H1 (cell line): ENCODE measurements around the gene HMG20A. TPM values are rescaled to one million over a fixed set of nuclear protein-coding genes. Genes with fewer than 3 reads are reported as not detected.

Experiments
- CTCF ChIA-PET: fragments of 300-600 bp; sonication (Branson Sonifier 250); formaldehyde crosslinking; loops from one replicate; lab custom pipeline; 2021; ENCODE audit not compliant: partially characterized antibody; lab: Charles Lee
- POLR2A ChIA-PET: fragments of 300-600 bp; sonication (Branson Sonifier 250); formaldehyde crosslinking; loops from one replicate; lab custom pipeline; 2021; ENCODE audit warnings: inconsistent platforms; ENCODE audit not compliant: partially characterized antibody; lab: Charles Lee
- DNase-seq, 2 experiments: peaks; one replicate each; pipeline versions ENCODE4 v3.0.0 to v3.0.0-alpha.2; 2010 to 2022; ENCODE audit warnings: low spot score in 2 of 2, low read depth in 1 of 2, mixed read lengths in 1 of 2
- FAIRE-seq: peaks from 2 replicates; lab custom pipeline; 2011; peaks lifted over from hg19 to GRCh38; lab: Jason Lieb, UNC
- H2AFZ ChIP-seq: 2 replicates; pipeline ENCODE4 v1.8.1; 2012; ENCODE audit warnings: low read length, inconsistent platforms
- H2AK5ac ChIP-seq: 2 replicates; pipeline ENCODE4 v1.6.1; 2013; ENCODE audit warnings: low read depth, low read length
- H2BK120ac ChIP-seq: replicated peaks from 2 replicates; pipeline ENCODE3; 2013; ENCODE audit warnings: low read depth, low read length, inconsistent platforms
- H2BK12ac ChIP-seq: 2 replicates; pipeline ENCODE4 v1.6.1; 2013; ENCODE audit warnings: low read depth, low read length
- H2BK15ac ChIP-seq: 2 replicates; pipeline ENCODE4 v1.6.1; 2013; ENCODE audit warnings: low read length
- H2BK20ac ChIP-seq: 2 replicates; pipeline ENCODE4 v1.6.1; 2013; ENCODE audit warnings: low read length
- H2BK5ac ChIP-seq: 2 replicates; pipeline ENCODE4 v1.6.1; 2013; ENCODE audit warnings: low read depth, low read length
- H3K14ac ChIP-seq: 2 replicates; pipeline ENCODE4 v1.6.1; 2013; ENCODE audit warnings: inconsistent platforms; ENCODE audit not compliant: insufficient read length
- H3K18ac ChIP-seq: 2 replicates; pipeline ENCODE4 v1.6.1; 2013; ENCODE audit warnings: low read length; ENCODE audit errors: extremely low read depth
- H3K23ac ChIP-seq: 2 replicates; pipeline ENCODE4 v1.6.1; 2013; ENCODE audit warnings: inconsistent platforms; ENCODE audit not compliant: insufficient read length
- H3K23me2 ChIP-seq: 2 replicates; pipeline ENCODE4 v1.6.1; 2013; ENCODE audit warnings: low read depth, low read length
- H3K27ac ChIP-seq: 2 replicates; pipeline ENCODE4 v1.6.1; 2011; ENCODE audit warnings: low read depth, low read length, inconsistent platforms
- H3K27me3 ChIP-seq, 4 experiments: replicated peaks in 1 of 4; 1 replicate in 1 of 4; 2 replicates in 3 of 4; pipeline versions ENCODE4 v1.6.1 to v1.8.1; 2011 to 2013; ENCODE audit warnings: low read length in 3 of 4, mild to moderate bottlenecking in 3 of 4, inconsistent platforms in 2 of 4, mixed read lengths in 2 of 4, moderate library complexity in 1 of 4; ENCODE audit not compliant: control insufficient read depth in 3 of 4, insufficient read depth in 3 of 4; ENCODE audit errors: extremely low read depth in 1 of 4
- H3K36me3 ChIP-seq, 4 experiments: 2 replicates each; pipeline versions ENCODE4 v1.6.1 to v1.8.1; 2011 to 2013; ENCODE audit warnings: mild to moderate bottlenecking in 4 of 4, low read length in 3 of 4, moderate library complexity in 2 of 4, control low read depth in 1 of 4, inconsistent platforms in 1 of 4; ENCODE audit not compliant: insufficient read depth in 4 of 4, control insufficient read depth in 2 of 4
- H3K4ac ChIP-seq: replicated peaks from 2 replicates; pipeline ENCODE3; 2013; ENCODE audit warnings: low read length, low read depth, mixed read lengths, inconsistent platforms; ENCODE audit not compliant: insufficient read length
- H3K4me1 ChIP-seq, 4 experiments: replicated peaks in 1 of 4; 1 replicate in 1 of 4; 2 replicates in 3 of 4; pipeline versions ENCODE4 v1.6.1 to v1.8.1; 2011 to 2013; ENCODE audit warnings: low read length in 3 of 4, inconsistent platforms in 2 of 4, mixed read lengths in 1 of 4; ENCODE audit not compliant: insufficient read depth in 4 of 4, control insufficient read depth in 3 of 4
- H3K4me2 ChIP-seq, 2 experiments: 2 replicates each; pipeline versions ENCODE4 v1.6.1 to v1.8.1; 2011 to 2013; ENCODE audit warnings: low read depth in 2 of 2, low read length in 2 of 2, control low read depth in 1 of 2, inconsistent platforms in 1 of 2, mild to moderate bottlenecking in 1 of 2; ENCODE audit not compliant: insufficient read depth in 1 of 2
- H3K4me3 ChIP-seq, 4 experiments: fragments of 200-600, 300-600 bp in 1 of 4; sonication (generic), shearing (Covaris generic), sonication (Bioruptor Twin) in 1 of 4; 2 replicates each; pipeline versions ENCODE4 v1.5.1 to v1.8.1; 2011 to 2016; ENCODE audit warnings: low read length in 4 of 4, low read depth in 3 of 4, control low read depth in 2 of 4, inconsistent platforms in 2 of 4, mild to moderate bottlenecking in 2 of 4, mixed read lengths in 1 of 4, moderate library complexity in 1 of 4; ENCODE audit not compliant: insufficient read depth in 2 of 4; ENCODE audit errors: extremely low read depth in 1 of 4
- H3K56ac ChIP-seq: replicated peaks from 2 replicates; pipeline ENCODE3; 2013; ENCODE audit warnings: low read depth, mild to moderate bottlenecking, mixed read lengths, low read length, inconsistent platforms; ENCODE audit not compliant: insufficient read length
- H3K79me1 ChIP-seq: 2 replicates; pipeline ENCODE4 v1.6.1; 2013; ENCODE audit warnings: low read depth, low read length, control low read depth
- H3K79me2 ChIP-seq, 2 experiments: 2 replicates each; pipeline versions ENCODE4 v1.6.1 to v1.8.1; 2012 to 2013; ENCODE audit warnings: low read length in 2 of 2, mild to moderate bottlenecking in 2 of 2, inconsistent platforms in 1 of 2; ENCODE audit not compliant: insufficient read depth in 2 of 2, control insufficient read depth in 1 of 2
- H3K9ac ChIP-seq, 4 experiments: replicated peaks in 1 of 4; 1 replicate in 1 of 4; 2 replicates in 3 of 4; pipeline versions ENCODE4 v1.6.1 to v1.8.1; 2011 to 2013; ENCODE audit warnings: low read depth in 3 of 4, low read length in 3 of 4, control low read depth in 2 of 4, mild to moderate bottlenecking in 2 of 4, moderate library complexity in 2 of 4, inconsistent platforms in 1 of 4; ENCODE audit errors: extremely low read depth in 1 of 4
- H3K9me3 ChIP-seq, 2 experiments: 2 replicates each; pipeline versions ENCODE4 v1.6.1 to v1.8.1; 2012 to 2013; ENCODE audit warnings: mild to moderate bottlenecking in 2 of 2, moderate library complexity in 2 of 2, control low read depth in 1 of 2, inconsistent platforms in 1 of 2, low read depth in 1 of 2, low read length in 1 of 2, mixed read lengths in 1 of 2; ENCODE audit not compliant: insufficient read depth in 2 of 2
- H4K20me1 ChIP-seq, 2 experiments: replicated peaks in 1 of 2; 2 replicates each; pipeline versions ENCODE3 to v1.8.1; 2011 to 2013; ENCODE audit warnings: inconsistent platforms in 2 of 2, low read length in 2 of 2, mild to moderate bottlenecking in 1 of 2; ENCODE audit not compliant: insufficient read depth in 2 of 2, control insufficient read depth in 1 of 2
- H4K5ac ChIP-seq: 2 replicates; pipeline ENCODE4 v1.6.1; 2013; ENCODE audit warnings: low read length, low read depth, mixed read lengths, inconsistent platforms; ENCODE audit not compliant: insufficient read length
- H4K8ac ChIP-seq: 2 replicates; pipeline ENCODE4 v1.8.0; 2013; ENCODE audit warnings: mild to moderate bottlenecking, moderate library complexity, low read length, inconsistent platforms; ENCODE audit not compliant: insufficient read depth; ENCODE audit errors: extremely low read depth
- H4K91ac ChIP-seq: replicated peaks from 2 replicates; pipeline ENCODE3; 2013; ENCODE audit warnings: low read length, mixed read lengths, inconsistent platforms; ENCODE audit not compliant: insufficient read length
- BRCA1 ChIP-seq: IDR thresholded peaks from 2 replicates; pipeline ENCODE4 v1.6.1; 2012; ENCODE audit warnings: low read depth, low read length, improper control_type of control experiment
- CBX5 ChIP-seq: fragments of 300-800, 300-1000 bp; sonication (generic); IDR thresholded peaks from 2 replicates; pipeline ENCODE4 v1.7.1; 2016; ENCODE audit warnings: antibody characterized with exemption, low read length, low read depth
- CEBPB ChIP-seq: IDR thresholded peaks from 2 replicates; pipeline ENCODE4 v1.6.1; 2012; ENCODE audit warnings: low read depth, low read length
- CHD1 ChIP-seq: IDR thresholded peaks from 2 replicates; pipeline ENCODE4 v1.6.1; 2012; ENCODE audit warnings: low read depth, low read length, improper control_type of control experiment
- CHD2 ChIP-seq: IDR thresholded peaks from 2 replicates; pipeline ENCODE4 v1.6.1; 2012; ENCODE audit warnings: low read length, improper control_type of control experiment
- SIN3A ChIP-seq, 2 experiments: IDR thresholded peaks in 1 of 2; conservative IDR thresholded peaks in 1 of 2; 2 replicates each; pipeline ENCODE4 v1.6.1; 2011 to 2012; ENCODE audit warnings: low read length in 2 of 2, improper control_type of control experiment in 1 of 2, low read depth in 1 of 2, mild to moderate bottlenecking in 1 of 2
- SP1 ChIP-seq: IDR thresholded peaks from 2 replicates; pipeline ENCODE4 v1.6.1; 2011; ENCODE audit warnings: low read depth, low read length
- WGBS, 2 experiments: shearing (Covaris generic) in 1 of 2; methylation state at CpG; one replicate each; pipeline versions ENCODE4 v1.1.6 to v1.1.7; 2013 to 2015; ENCODE audit warnings: low lambda C conversion rate in 2 of 2, mixed read lengths in 2 of 2, inconsistent platforms in 1 of 2, low coverage in 1 of 2, missing lambda C conversion rate in 1 of 2; ENCODE audit not compliant: insufficient replicate concordance in 2 of 2, insufficient coverage in 1 of 2, insufficient read length in 1 of 2; ENCODE audit errors: extremely low coverage in 1 of 2, missing lambda C conversion rate in 1 of 2; 5-methylcytosine and 5-hydroxymethylcytosine counted together
- polyA plus RNA-seq, 7 experiments: library from polyadenylated mRNA; depleted of rRNA in 3 of 7; stranded (reverse) in 5 of 7; unstranded in 2 of 7; fragments of >200 nt in 5 of 7; fragments of 200-250 nt in 2 of 7; gene quantifications; 1 replicate in 5 of 7; 2 replicates in 1 of 7; 4 replicates in 1 of 7; pipeline versions ENCODE4 v1.2.1 to v1.2.3, GENCODE V29; 2011 to 2013; ENCODE audit warnings: missing spikeins in 2 of 7, mixed read lengths in 2 of 7
- total RNA-seq: library from RNA; stranded (reverse); fragmentation: NEBNext Ultra II Directional; extraction: Animal tissue kit (Norgen Biotek cat#: 25700); gene quantifications from 2 replicates; pipeline ENCODE4 v1.2.1, GENCODE V29; 2021

HMG20A gene
- total and polyA plus RNA-seq, 2 of the 8 experiments (the other 6 are each of a cell fraction or from before 2014, with no cell fraction given): 52.1 to 59.7 TPM

GRCh38 chr15:77493324-77493907 is 72.7 kb downstream of the HMG20A start:
- TF ChIP-seq CHD2 (no peak), SIN3A (conservative IDR thresholded peaks at IDR 0.05 in 1 of 2, IDR thresholded peaks at IDR 0.05 in 1 of 2; ENCODE audit: low read depth in 1 of 2, low read length in 2 of 2) (no peak), SP1 (no peak), BRCA1 (no peak), CBX5 (no peak), CEBPB (no peak), CHD1 (no peak)
- Histone ChIP-seq H3K36me3 (no peaks in the 10 kb centered on the region; a peak in 1 of 8 replicates), H4K5ac (no peak overlapping the region), H4K8ac (no peak overlapping the region), H3K14ac (no peak overlapping the region), H3K23ac (no peak overlapping the region), H2BK15ac (peak overlapping the region; percentile 9; the same call in 1 of the 2 replicates), H2BK120ac (no peak overlapping the region), H3K79me1 (no peaks in the 10 kb centered on the region), H3K4me3 (no peak overlapping the region), H3K4me1 (peaks cover 15 to 27% (median 16%) of the 10 kb centered on the region in 4 experiments), H3K23me2 (peaks cover 2% of the 10 kb centered on the region; the same call in 1 of the 2 replicates), H4K20me1 (no peaks in the 10 kb centered on the region), H2AFZ (no peak overlapping the region), H3K4me2 (no peak overlapping the region), H3K9ac (no peak overlapping the region), H2BK12ac (peak overlapping the region; percentile 68; the same call in 1 of the 2 replicates), H3K27me3 (no peaks in the 10 kb centered on the region), H2AK5ac (no peak overlapping the region), H3K4ac (no peak overlapping the region), H3K56ac (no peak overlapping the region), H3K79me2 (no peaks in the 10 kb centered on the region), H3K9me3 (no peaks in the 10 kb centered on the region), H2BK5ac (peak overlapping the region; percentile 76; the same call in 1 of the 2 replicates), H3K18ac (no peak overlapping the region), H4K91ac (no peak overlapping the region), H3K27ac (no peak overlapping the region), H2BK20ac (peak overlapping the region; percentile 73; the same call in 1 of the 2 replicates)
- DNase-seq: no peak
- 82% methylated on average over 3 of the region's 3 CpGs; no CpG with 5 or more reads in 1 of the 2 experiments for WGBS, 2 experiments
- FAIRE-seq: no peak
- ChIA-PET CTCF (interaction anchor here (0.6 to 7.7 kb wide), 6 partner anchors 12 to 503 kb away, joined by 3 to 72 read pairs (median 4); no protein-coding TSS in a partner anchor), POLR2A (interaction anchor here (0.9 kb wide), 1 partner anchor 11 kb away, joined by 3 read pairs; no protein-coding TSS in a partner anchor)
